ENCODE results near the gene ADAM12. TPM values are rescaled to one million over a fixed set of nuclear protein-coding genes. Genes with fewer than 3 reads are reported as not detected.

Gene ADAM12
- total RNA-seq, 1 donor from 2014 or later = 8.0 TPM

- Histone ChIP-seq H3K79me2 (ENCODE audit: low read depth) (no peaks in the 10 kb centered on the region), H3F3A (ENCODE audit: low read depth) (no peaks in the 10 kb centered on the region), H3K4me2 (no peak overlapping the region), H4K20me1 (ENCODE audit: low read depth) (no peaks in the 10 kb centered on the region), H3K4me1 (no peaks in the 10 kb centered on the region), H3K9me3 (ENCODE audit: low read depth) (no peaks in the 10 kb centered on the region), H3K27ac (no peak overlapping the region), H3K27me3 (no peaks in the 10 kb centered on the region), H3K9ac (no peak overlapping the region), H3K36me3 (no peaks in the 10 kb centered on the region), H3K4me3 (no peak overlapping the region), H2AFZ (replicated peaks) (no peak overlapping the region)
- Mint-ChIP-seq H3K27ac (no peak overlapping the region), H3K36me3 (no peaks in the 10 kb centered on the region), H3K4me1 (no peaks in the 10 kb centered on the region), H3K4me3 (no peak overlapping the region), H3K27me3 (ENCODE audit: insufficient read depth, low read depth) (peaks cover 5% of the 10 kb centered on the region), H3K9me3 (no peaks in the 10 kb centered on the region)
- no peak for DNase-seq (ENCODE audit: low spot score)
- TF ChIP-seq EZH2phosphoT487 (IDR thresholded peaks at IDR 0.05) = no peak
- TF ChIP-seq EZH2 (IDR thresholded peaks at IDR 0.05) = no peak
- TF ChIP-seq CTCF (IDR thresholded peaks at IDR 0.05) = no peak
Observed at GRCh38 chr10:126101736-126102135, 286.5 kb downstream of the ADAM12 start.

DNA sequence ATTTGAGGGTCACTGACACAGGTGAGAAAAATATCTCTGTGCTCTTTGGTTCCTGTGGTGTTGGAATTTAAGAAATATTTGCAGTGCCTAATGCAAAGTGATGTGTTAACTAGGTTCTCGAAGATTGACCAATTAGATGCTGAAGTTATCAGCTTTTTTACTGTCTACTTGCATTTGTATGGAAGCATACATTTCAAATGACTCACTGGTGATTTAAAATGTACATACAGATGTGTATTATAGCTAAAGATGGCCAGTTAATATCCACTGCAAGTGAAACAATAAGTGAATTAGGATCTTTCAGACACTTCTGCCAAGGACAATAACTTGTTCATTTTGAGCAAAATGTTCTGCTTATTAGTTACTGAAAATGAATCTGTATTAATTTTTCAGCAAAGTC is 287.0 kb downstream of the ADAM12 start:
- no peak overlapping the region for H2AFZ ChIP-seq (replicated peaks)
- no peaks in the 10 kb centered on the region for H3K79me2 ChIP-seq (ENCODE audit: low read depth)
- H3K27me3 ChIP-seq = no peaks in the 10 kb centered on the region
- no peaks in the 10 kb centered on the region for H3K9me3 Mint-ChIP-seq
- H3K36me3 ChIP-seq = no peaks in the 10 kb centered on the region
- peaks cover 4% of the 10 kb centered on the region for H3K27me3 Mint-ChIP-seq (ENCODE audit: insufficient read depth, low read depth)
- no peak overlapping the region for H3K4me3 Mint-ChIP-seq
- H3K9me3 ChIP-seq (ENCODE audit: low read depth) = no peaks in the 10 kb centered on the region
- H3K4me2 ChIP-seq = no peak overlapping the region
- no peaks in the 10 kb centered on the region for H3K4me1 Mint-ChIP-seq
- no peaks in the 10 kb centered on the region for H3K36me3 Mint-ChIP-seq
- no peaks in the 10 kb centered on the region for H4K20me1 ChIP-seq (ENCODE audit: low read depth)
- no peak overlapping the region for H3K9ac ChIP-seq
- no peak for DNase-seq (ENCODE audit: low spot score)
- no peaks in the 10 kb centered on the region for H3K4me1 ChIP-seq
- H3K4me3 ChIP-seq = no peak overlapping the region
- H3K27ac ChIP-seq = no peak overlapping the region
- no peaks in the 10 kb centered on the region for H3F3A ChIP-seq (ENCODE audit: low read depth)
- H3K27ac Mint-ChIP-seq = no peak overlapping the region
- TF ChIP-seq CTCF (IDR thresholded peaks at IDR 0.05) (no peak), EZH2phosphoT487 (IDR thresholded peaks at IDR 0.05) (no peak)

GRCh38 chr10:126099366-126099765 is 288.9 kb downstream of the ADAM12 start:
- Histone ChIP-seq H4K20me1 (ENCODE audit: low read depth) (no peaks in the 10 kb centered on the region), H3K79me2 (ENCODE audit: low read depth) (no peaks in the 10 kb centered on the region), H3K36me3 (no peaks in the 10 kb centered on the region), H3K27ac (no peak overlapping the region), H3K27me3 (no peaks in the 10 kb centered on the region), H3K9ac (no peak overlapping the region), H3K4me2 (no peak overlapping the region), H3K9me3 (ENCODE audit: low read depth) (no peaks in the 10 kb centered on the region), H2AFZ (replicated peaks) (no peak overlapping the region), H3F3A (ENCODE audit: low read depth) (no peaks in the 10 kb centered on the region), H3K4me3 (no peak overlapping the region), H3K4me1 (no peaks in the 10 kb centered on the region)
- H3K9me3 Mint-ChIP-seq = no peaks in the 10 kb centered on the region
- no peak for DNase-seq (ENCODE audit: low spot score)
- H3K4me3 Mint-ChIP-seq = no peak overlapping the region
- peaks cover 3% of the 10 kb centered on the region for H3K27me3 Mint-ChIP-seq (ENCODE audit: insufficient read depth, low read depth)
- no peak overlapping the region for H3K27ac Mint-ChIP-seq
- TF ChIP-seq EZH2phosphoT487 (IDR thresholded peaks at IDR 0.05) = no peak
- TF ChIP-seq CTCF (IDR thresholded peaks at IDR 0.05) = no peak
- no peak for TF ChIP-seq EZH2 (IDR thresholded peaks at IDR 0.05)
- no peaks in the 10 kb centered on the region for H3K36me3 Mint-ChIP-seq
- no peaks in the 10 kb centered on the region for H3K4me1 Mint-ChIP-seq

- Histone ChIP-seq H3K9ac (no peak overlapping the region), H3K4me2 (no peak overlapping the region), H3K79me2 (ENCODE audit: low read depth) (no peaks in the 10 kb centered on the region), H3K4me1 (no peaks in the 10 kb centered on the region), H3K27me3 (no peaks in the 10 kb centered on the region), H3K27ac (no peak overlapping the region), H3K4me3 (no peak overlapping the region), H2AFZ (replicated peaks) (no peak overlapping the region), H3K36me3 (no peaks in the 10 kb centered on the region), H4K20me1 (ENCODE audit: low read depth) (no peaks in the 10 kb centered on the region), H3F3A (ENCODE audit: low read depth) (no peaks in the 10 kb centered on the region), H3K9me3 (ENCODE audit: low read depth) (no peaks in the 10 kb centered on the region)
- Mint-ChIP-seq H3K4me1 (no peaks in the 10 kb centered on the region), H3K27me3 (ENCODE audit: insufficient read depth, low read depth) (peaks cover 3% of the 10 kb centered on the region), H3K4me3 (no peak overlapping the region), H3K27ac (no peak overlapping the region), H3K36me3 (no peaks in the 10 kb centered on the region), H3K9me3 (no peaks in the 10 kb centered on the region)
- TF ChIP-seq EZH2 (IDR thresholded peaks at IDR 0.05) (no peak), EZH2phosphoT487 (IDR thresholded peaks at IDR 0.05) (no peak), CTCF (IDR thresholded peaks at IDR 0.05) (no peak)
- DNase-seq (ENCODE audit: low spot score) = no peak
Observed at GRCh38 chr10:126098226-126098581, 290.1 kb downstream of the ADAM12 start.
